OCI-LY7 (cell line): Measurements from ENCODE around the gene LRP4.

ENCODE experiments used
- CTCF ChIP-seq: fragments of 200-600 bp; sonication (generic); conservative IDR thresholded peaks from 2 replicates; pipeline ENCODE4 v1.5.1; 2014; ENCODE audit warnings: mild to moderate bottlenecking, antibody characterized with exemption, low read length, moderate library complexity, mixed read lengths
- EZH2phosphoT487 ChIP-seq: fragments of 200-600 bp; sonication (generic); IDR thresholded peaks from 2 replicates; pipeline ENCODE4 v1.6.1; 2018; ENCODE audit warnings: low read depth, borderline replicate concordance, mild to moderate bottlenecking, mixed run types, antibody characterized with exemption, low read length, moderate library complexity, mixed read lengths

- TF ChIP-seq CTCF (no peak), EZH2phosphoT487 (no peak)
Measured at GRCh38 chr11:46914910-46915309, 3.4 kb downstream of the LRP4 start.
